HG03159 (cell line): Measurements from ENCODE around the gene CACNG1.

Experiments used
- ATAC-seq: cut with Tn5 transposase; IDR thresholded peaks from one replicate; pipeline ENCODE4 v1.9.1; 2021; ENCODE audit warnings: mild to moderate bottlenecking, moderate library complexity; ENCODE audit not compliant: unreplicated experiment

Gene CACNG1, protein sequence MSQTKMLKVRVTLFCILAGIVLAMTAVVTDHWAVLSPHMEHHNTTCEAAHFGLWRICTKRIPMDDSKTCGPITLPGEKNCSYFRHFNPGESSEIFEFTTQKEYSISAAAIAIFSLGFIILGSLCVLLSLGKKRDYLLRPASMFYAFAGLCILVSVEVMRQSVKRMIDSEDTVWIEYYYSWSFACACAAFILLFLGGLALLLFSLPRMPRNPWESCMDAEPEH

GRCh38 chr17:67044016-67044772 is at the start of gene CACNG1:
Gene CACNG1, plus strand, starts transcription at chr17:67044554. Its CDS starts 107 bp downstream, at chr17:67044661.
- ATAC-seq, result no peak

DNA sequence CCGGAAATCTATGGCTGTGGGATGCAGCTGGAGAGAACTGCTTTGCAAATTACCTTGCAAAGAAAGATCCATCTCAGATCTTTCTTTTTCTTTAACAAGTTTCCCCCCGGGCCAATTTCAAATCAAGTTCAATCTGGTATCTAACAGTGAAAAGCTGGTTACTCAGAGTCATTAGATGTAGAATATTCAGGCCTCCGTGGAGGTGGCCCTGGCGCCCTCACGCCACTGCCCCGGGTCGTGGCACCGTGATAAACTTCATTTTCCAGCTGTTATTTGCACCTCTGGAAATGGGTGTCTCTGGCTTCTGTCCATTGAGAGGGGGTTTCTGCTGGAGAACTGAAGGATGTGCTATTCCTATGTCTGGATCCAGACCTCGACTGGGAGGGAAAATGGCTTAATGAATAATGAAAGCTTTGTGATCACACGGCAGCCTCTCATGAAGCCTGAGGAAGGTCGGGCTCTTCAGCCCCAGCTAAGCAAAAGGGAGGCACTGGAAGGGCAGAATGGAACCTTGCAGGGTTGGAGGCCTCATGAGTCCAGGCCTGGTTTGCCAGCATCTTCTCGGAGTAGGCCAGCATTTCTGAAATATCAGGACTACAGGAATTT is 49.3 kb upstream of the CACNG1 start:
- no peak for ATAC-seq

DNA sequence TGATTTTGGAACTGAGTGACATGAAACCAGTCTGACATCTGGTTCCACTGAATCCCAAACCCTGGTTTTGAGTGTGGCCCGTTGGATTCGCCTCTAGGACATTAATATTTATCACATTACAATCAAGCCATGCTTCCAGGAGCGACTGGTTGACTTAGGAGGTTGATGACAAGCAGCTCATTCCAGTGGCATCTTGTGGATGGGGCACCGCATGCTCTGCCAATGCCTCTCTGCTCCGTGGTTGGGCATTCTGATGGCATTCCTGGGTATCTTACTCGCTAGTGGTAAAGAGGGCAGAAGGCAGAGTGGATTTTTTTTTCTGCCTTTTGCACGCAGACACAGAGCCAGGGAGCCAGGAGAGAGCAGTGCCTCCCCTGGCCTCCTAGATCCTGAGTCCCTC is 48.4 kb upstream of the CACNG1 start:
- ATAC-seq, result no peak

DNA sequence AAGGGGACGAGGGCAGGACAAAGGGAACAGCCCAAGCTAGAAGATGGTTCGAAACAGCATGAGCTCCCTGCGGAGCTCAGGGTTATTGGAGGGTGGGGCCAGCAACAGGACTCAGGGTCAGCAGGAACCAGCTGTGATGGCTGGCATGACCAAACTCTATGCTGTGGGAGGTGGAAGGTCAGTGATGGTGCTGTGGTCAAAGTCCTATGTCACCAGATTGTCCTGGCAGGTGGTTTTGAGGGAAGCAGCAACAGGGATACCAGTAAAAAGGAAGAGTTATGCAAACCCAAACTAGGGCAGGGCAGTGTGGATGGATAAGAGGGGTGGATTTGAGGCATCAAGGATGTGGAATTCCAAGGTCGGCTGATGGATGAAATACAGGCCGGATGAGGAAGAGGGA is 47.4 kb upstream of the CACNG1 start:
- no peak for ATAC-seq

DNA sequence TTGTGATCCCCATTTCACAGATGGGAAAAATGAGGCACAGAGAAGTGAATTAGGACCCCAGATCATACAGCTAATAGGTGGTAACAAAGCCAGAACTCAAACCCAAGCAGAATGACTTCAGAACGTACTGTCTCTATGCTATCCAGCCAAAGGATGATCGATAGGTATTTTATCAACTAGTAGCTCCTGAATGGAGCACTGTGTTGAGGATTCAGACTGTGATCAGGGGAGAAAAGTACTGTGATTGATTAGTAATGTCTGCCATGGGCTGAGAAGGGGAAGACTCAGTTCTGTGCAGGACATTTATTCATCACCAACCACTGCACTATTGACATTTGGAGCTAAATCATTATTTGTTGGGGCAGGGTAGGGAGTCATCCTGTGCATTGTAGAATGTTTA is 41.1 kb upstream of the CACNG1 start:
- no peak for ATAC-seq

DNA sequence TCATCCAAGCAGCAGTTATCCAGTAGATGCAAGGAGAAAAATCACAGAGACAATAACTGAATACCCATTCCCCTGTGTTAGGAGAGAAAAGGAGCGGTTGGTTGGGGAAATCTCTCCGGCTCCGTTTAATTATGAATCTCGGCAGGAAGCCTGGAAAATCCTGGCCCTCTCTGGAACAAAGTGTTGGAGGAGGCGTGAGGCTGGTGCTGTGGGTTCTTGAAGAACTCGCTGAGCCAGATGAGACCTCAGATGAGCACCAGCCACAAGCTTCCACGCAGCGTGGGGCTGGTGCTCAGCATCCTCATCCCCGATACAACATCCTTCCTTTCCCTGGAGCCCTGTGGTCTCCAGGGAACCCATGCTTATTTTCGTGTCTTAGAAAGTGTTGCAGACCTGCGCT is 40.2 kb upstream of the CACNG1 start:
- ATAC-seq, result no peak

GRCh38 chr17:67007266-67007665 is 37.1 kb upstream of the CACNG1 start:
- ATAC-seq, result no peak

GRCh38 chr17:67008101-67008500 is 36.3 kb upstream of the CACNG1 start:
- ATAC-seq, result no peak

- peak; percentile 71 for ATAC-seq
Observed at GRCh38 chr17:67011527-67012175, 32.7 kb upstream of the CACNG1 start.

GRCh38 chr17:67013891-67014290 is 30.5 kb upstream of the CACNG1 start:
- ATAC-seq, result no peak

DNA sequence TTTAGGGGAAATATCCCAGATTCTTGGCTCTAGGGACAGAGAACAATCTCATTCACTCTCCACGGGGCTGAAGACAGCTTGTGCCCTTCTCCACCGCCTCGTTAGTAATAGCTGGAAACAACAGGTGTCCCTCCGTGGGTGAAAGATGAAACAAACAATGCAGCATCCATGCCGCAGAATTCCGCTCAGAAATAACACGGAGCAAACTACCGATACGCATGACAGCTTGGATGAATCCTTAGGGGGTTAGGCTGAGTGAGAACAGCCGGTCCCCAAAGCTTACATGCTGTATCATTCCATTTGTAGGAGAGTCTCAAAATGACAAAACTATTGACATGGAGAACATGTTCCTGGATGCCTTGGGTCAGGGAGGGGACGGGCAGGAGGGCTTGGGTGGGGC is 29.4 kb upstream of the CACNG1 start:
- ATAC-seq, result no peak

DNA sequence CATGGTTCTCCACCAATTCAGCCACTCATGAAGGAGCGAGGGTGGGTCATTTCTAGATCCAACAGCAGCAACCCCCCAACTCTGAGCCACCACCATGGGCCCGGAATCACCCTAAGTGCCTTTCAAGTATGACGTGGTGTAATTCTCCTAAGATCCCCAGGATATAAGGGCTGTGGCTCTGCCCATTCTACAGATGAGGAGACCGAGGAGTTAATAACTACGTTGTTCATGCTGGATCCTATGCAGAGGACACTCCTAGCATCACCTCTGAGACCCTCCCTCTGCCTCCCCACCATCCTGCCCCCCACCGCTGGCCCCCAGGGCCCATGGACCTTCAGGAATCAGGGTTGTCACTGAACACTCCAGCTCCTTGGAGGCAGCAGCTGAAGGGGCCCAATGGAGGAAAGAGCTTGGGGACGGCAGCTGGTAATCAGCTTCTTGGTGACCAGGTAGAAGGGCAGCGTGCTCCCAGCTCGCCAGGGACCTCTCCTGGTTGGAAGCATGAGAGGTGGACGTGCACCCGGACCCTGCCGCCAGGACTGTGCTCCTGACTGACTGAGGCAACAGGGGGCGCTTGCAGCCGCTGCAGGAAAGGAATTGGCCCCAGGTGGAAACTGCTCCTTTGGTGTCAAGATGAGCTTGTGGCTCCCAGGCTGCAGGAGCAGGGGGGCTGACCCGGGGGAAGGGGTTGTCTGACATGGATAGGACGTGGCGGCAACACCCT is 28.2 kb upstream of the CACNG1 start:
- no peak for ATAC-seq

DNA sequence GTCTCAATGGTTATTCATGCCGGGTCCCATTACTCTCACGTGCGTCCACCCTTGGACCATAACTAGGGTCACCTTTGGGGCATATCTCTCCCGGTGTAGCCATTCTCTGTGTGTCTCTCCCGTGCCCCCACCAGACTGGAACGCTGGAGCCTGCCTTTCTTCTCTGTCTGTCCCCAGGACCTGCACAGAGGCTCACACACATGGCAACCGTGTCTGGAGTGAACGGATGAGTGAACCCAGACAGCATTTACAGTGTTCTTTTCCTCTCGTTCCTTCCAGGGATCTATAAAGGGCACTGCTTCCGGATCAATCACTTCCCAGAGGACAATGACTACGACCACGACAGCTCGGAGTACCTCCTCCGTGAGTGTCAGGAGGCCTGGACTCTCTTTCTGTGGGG is 26.4 kb upstream of the CACNG1 start:
- no peak for ATAC-seq

DNA sequence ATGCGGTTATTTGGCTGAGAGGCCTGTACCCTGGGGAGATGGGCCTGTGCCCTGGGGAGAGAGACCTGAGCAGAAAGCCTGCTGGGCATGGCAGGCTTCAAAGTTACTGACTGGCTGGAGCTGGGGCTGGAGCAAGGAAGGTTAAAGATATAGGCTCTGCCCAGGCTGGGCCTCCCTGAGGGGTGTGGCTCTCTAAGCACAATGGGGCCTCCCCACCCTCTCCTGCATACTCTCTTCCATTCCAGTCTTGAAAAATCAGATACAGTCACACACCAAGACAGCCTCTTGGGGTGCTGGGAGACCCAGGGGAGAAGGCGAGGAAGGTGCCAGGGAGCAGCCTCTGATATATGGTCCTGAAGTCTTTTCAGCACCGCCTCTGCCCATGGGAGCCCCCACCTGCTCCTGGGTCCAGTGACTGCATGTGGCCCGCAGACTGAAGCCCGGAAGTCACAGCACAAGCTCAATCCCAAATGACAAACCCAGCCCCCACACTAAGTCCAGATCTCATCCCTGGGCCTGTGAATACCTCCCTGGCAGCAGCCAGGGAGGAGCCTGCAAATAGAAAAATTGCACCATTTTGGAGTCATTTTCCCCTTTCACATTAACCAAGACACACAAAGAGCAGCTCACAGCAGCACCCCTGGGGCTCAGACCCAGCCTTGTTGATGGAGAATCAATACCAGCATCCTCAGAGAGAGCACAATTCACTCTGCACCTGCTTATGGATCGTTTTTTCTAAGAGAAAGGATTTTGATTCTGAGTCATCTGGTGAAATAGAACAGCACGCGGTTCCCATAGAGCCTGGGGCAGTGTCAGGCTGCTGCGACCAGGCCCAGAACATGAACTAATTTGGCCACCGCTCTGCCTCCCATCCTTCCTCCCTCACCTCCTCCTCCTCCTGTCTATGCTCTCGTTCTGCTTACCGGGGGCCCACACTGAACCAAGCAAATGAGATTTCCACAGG is 25.6 kb upstream of the CACNG1 start:
- ATAC-seq, result no peak

- ATAC-seq, result no peak
Observed at GRCh38 chr17:67019809-67020208, 24.5 kb upstream of the CACNG1 start.

GRCh38 chr17:67020293-67020766 is 24.0 kb upstream of the CACNG1 start:
- no peak for ATAC-seq

DNA sequence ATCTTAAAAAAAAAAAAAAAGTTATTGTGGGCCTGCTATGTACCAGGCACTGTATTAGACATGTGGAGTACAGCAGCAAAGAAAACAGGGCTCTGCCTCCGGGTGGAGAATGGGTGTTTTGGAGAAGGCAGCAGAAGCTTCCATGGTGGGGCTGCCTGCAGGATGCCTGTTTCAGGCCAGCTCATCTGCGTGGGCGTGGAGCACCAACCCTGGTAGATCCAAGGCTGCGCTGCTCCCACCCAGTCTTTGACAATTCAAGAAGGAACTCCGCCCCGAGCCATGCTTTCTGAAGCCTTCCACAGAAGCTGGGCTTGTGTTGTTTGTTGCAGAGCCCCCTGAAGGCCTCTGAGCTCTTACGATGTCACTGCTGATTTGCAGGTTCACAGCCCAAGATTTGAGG is 23.2 kb upstream of the CACNG1 start:
- no peak for ATAC-seq

DNA sequence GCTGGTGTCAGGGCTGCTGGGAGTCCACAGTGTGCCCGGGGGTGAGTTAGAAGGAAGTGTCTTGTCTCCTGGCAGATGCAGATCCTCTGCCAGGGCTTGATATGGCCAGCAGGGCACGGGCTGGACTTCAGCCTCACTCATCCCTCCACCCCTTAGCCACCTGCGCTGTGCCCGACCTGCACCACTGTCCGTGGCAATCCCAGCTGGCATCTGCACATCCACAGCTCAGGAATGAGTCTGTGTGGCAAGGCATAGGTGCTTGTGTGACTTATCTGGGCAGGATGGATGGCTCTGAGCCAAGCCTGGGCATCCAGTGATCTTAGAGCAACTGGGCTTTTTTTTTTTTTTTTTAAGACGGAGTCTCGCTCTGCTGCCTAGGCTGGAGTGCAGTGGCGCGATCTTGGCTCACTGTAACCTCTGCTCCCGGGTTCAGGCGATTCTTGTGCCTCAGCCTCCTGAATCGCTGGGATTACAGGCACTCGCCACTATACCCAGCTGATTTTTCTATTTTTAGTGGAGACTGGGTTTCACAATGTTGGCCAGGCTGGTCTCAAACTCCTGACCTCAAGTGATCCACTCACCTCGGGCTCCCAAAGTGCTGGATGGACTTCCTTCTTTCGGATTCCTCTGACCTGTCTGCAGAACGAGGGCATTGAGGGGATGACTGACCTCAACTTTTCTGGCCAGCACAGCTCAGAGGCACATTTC is 22.5 kb upstream of the CACNG1 start:
- no peak for ATAC-seq

DNA sequence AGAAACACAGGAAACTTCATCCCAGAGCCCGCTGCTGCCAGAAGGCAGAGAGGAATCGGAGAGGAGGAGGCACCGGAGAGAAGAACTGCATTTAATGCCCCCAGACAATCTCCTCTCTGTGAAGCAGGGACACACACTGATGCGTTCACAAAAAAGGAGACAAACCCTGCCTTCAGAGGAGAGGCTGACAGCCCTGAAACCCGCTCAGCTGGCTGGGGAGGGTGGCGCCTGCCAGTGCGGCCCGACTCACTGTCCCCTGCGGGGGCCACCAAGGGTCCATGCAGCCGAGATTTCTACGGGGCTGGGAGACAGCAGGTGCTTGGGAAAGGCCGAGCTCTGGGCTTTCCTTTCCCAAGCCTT is 21.9 kb upstream of the CACNG1 start:
- no peak for ATAC-seq
